Right lobe of liver (tissue), 6 donors: Measurements from ENCODE around the gene CDC42EP3. TPM values are rescaled to one million over a fixed set of nuclear protein-coding genes. Genes with fewer than 3 reads are reported as not detected.

Experiments
- ATAC-seq, 4 donors: fragments of 200-7000 bp; cut with Tn5 transposase; one replicate each; pipeline ENCODE4 v1.9.1; 2020; ENCODE audit warnings: mild to moderate bottlenecking in 4 of 4, moderate library complexity in 4 of 4
- DNase-seq, 3 donors: peaks; one replicate each; pipeline ENCODE4 v3.0.0-alpha.2; 2020
- H3K27ac ChIP-seq, 3 donors: fragments of 200-600 bp; one replicate each; pipeline ENCODE4 v1.8.0; 2022
- H3K27me3 ChIP-seq, 2 donors: fragments of 200-600 bp; one replicate each; pipeline ENCODE4 v1.8.0; 2022
- H3K36me3 ChIP-seq, 4 donors: fragments of 200-600 bp; sonication (generic) in 1 of 4; one replicate each; pipeline versions ENCODE4 v1.5.1 to v1.8.0; 2017 to 2022; ENCODE audit warnings: control low read depth in 1 of 4
- H3K4me1 ChIP-seq, 4 donors: fragments of 200-600 bp; sonication (generic) in 1 of 4; one replicate each; pipeline versions ENCODE4 v1.5.1 to v1.8.0; 2017 to 2022; ENCODE audit warnings: control low read depth in 1 of 4
- H3K4me3 ChIP-seq, 3 donors: fragments of 200-600 bp; one replicate each; pipeline ENCODE4 v1.8.0; 2022
- H3K9me3 ChIP-seq, 4 donors: fragments of 200-600 bp; sonication (generic) in 1 of 4; one replicate each; pipeline versions ENCODE4 v1.5.1 to v1.8.0; 2017 to 2022; ENCODE audit warnings: control low read depth in 1 of 4
- POLR2A ChIP-seq: fragments of 450-650 bp; IDR thresholded peaks from one replicate; pipeline ENCODE4 v1.6.1; 2017; ENCODE audit warnings: antibody characterized with exemption, mild to moderate bottlenecking
- WGBS: methylation state at CpG from one replicate; pipeline ENCODE4 v1.1.6; 2018; ENCODE audit warnings: low coverage, low lambda C conversion rate; ENCODE audit not compliant: insufficient coverage; ENCODE audit errors: missing lambda C conversion rate; 5-methylcytosine and 5-hydroxymethylcytosine counted together
- intact Hi-C, 2 donors: fragments of 100-400 bp; cut with DNase I; formaldehyde crosslinking; loops; one replicate each; pipeline versions ENCODE4 v1.11.2 to v1.14.1; 2022
- total RNA-seq, 6 experiments: library from RNA; depleted of rRNA in 2 of 6; stranded (reverse); fragments of >200 nt in 2 of 6; fragmentation: NEBNext Ultra II Directional in 3 of 6; extraction: Animal tissue kit (Norgen Biotek cat#: 25700) in 3 of 6; gene quantifications; one replicate each; pipeline versions ENCODE4 v1.1.0 to v1.2.4, GENCODE V29; 2016 to 2023
- TF ChIP-seq, protein P1 (sequence below), 4 donors: fragments of 200-600 bp in 3 of 4; fragments of 450-650 bp in 1 of 4; IDR thresholded peaks; one replicate each; pipeline versions ENCODE4 v1.5.1 to v1.8.0; 2016 to 2022; ENCODE audit warnings: antibody characterized with exemption in 4 of 4, mild to moderate bottlenecking in 2 of 4
- donor health status: DM: no; HTN: yes; CAD: no.
- donor health status: DM: no; HTN: no; CAD: no.
- donor health status: DM: no; HTN: no; CAD: no.
- donor health status: DM: no; HTN: yes; CAD: no.
- donor health status: DM: no; HTN: yes; CAD: no.

CDC42EP3 gene
- total RNA-seq, 6 experiments from 2014 or later = 3.4 to 8.4 (median 6.0) TPM

- intact Hi-C loops = no loop called here
- no peak for ATAC-seq
- no peak overlapping the region for H3K4me3 ChIP-seq
- TF ChIP-seq, protein P1, sequence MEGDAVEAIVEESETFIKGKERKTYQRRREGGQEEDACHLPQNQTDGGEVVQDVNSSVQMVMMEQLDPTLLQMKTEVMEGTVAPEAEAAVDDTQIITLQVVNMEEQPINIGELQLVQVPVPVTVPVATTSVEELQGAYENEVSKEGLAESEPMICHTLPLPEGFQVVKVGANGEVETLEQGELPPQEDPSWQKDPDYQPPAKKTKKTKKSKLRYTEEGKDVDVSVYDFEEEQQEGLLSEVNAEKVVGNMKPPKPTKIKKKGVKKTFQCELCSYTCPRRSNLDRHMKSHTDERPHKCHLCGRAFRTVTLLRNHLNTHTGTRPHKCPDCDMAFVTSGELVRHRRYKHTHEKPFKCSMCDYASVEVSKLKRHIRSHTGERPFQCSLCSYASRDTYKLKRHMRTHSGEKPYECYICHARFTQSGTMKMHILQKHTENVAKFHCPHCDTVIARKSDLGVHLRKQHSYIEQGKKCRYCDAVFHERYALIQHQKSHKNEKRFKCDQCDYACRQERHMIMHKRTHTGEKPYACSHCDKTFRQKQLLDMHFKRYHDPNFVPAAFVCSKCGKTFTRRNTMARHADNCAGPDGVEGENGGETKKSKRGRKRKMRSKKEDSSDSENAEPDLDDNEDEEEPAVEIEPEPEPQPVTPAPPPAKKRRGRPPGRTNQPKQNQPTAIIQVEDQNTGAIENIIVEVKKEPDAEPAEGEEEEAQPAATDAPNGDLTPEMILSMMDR (IDR thresholded peaks at IDR 0.05) = no peak
- no peak for TF ChIP-seq POLR2A
- no peaks in the 10 kb centered on the region for H3K27me3 ChIP-seq
- H3K27ac ChIP-seq = no peak overlapping the region
- 82% methylated on average over 1 of the region's 1 CpG for WGBS
- no peaks in the 10 kb centered on the region for H3K9me3 ChIP-seq
- no peaks in the 10 kb centered on the region for H3K4me1 ChIP-seq
- DNase-seq = no peak
- no peaks in the 10 kb centered on the region for H3K36me3 ChIP-seq
These were observed 36.0 kb upstream of the CDC42EP3 start for GRCh38 chr2:37707393-37707792.

DNA sequence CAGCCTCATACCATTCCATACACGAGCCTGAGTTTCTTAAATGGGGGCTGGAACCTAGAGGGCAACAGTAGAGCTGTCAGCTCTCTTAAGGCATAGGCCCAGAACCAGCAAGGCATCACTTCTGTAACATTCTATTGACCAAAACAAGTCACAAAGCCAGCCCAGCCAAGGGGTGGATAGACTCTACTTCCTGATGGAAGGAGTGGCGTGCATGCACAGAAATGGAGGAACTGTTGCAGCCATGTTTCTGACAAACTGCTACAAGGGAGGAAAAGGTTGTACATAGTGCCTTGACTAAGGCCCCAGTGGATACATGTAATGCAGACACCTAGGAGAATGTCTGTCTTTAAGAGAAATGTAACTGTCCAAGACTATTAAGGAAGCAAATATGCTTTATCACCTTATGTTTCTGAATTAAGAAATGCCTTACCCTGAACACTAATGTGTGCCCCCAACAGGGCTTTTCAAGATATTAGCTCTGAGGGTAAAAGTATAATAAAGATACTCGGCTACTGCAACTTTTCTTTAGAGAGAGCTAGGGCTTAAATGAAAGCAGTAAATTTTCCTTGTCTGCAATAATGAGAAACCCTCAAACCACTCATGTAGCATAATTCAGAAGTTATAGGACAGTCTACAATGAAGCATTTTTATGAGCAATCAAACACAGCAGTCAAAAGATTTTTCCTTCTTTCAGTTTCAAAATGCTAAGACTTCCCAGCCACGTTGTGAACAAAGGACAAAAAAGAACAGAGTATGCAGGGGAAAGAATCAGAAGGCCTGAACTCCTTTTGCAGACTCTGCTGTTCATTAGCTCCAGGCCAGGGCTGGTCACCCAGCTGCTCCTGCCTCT lies 35.1 kb upstream of the CDC42EP3 start:
- H3K27ac ChIP-seq = no peak overlapping the region
- no peak overlapping the region for H3K4me3 ChIP-seq
- no peaks in the 10 kb centered on the region for H3K36me3 ChIP-seq
- no peaks in the 10 kb centered on the region for H3K9me3 ChIP-seq
- no peaks in the 10 kb centered on the region for H3K27me3 ChIP-seq
- ATAC-seq (no peak), DNase-seq (no peak)
- TF ChIP-seq, protein P1 (IDR thresholded peaks at IDR 0.05) = no peak
- no peak for TF ChIP-seq POLR2A
- intact Hi-C loops = no loop called here
- WGBS = 43% methylated on average over 2 of the region's 4 CpGs
- H3K4me1 ChIP-seq = no peaks in the 10 kb centered on the region

- TF ChIP-seq, protein P1 (IDR thresholded peaks at IDR 0.05) = no peak
- TF ChIP-seq POLR2A = no peak
- Histone ChIP-seq H3K4me1 (no peaks in the 10 kb centered on the region), H3K27me3 (no peaks in the 10 kb centered on the region), H3K27ac (no peak overlapping the region), H3K36me3 (no peaks in the 10 kb centered on the region), H3K4me3 (no peak overlapping the region), H3K9me3 (no peaks in the 10 kb centered on the region)
- WGBS = 82% methylated on average over 2 of the region's 2 CpGs
- ATAC-seq (no peak), DNase-seq (no peak)
- intact Hi-C loops = no loop called here
These were observed 33.7 kb upstream of the CDC42EP3 start for GRCh38 chr2:37705191-37705590.

- intact Hi-C loops = no loop called here
- no peak for ATAC-seq
- Histone ChIP-seq H3K4me1 (no peaks in the 10 kb centered on the region), H3K9me3 (no peaks in the 10 kb centered on the region), H3K4me3 (no peak overlapping the region), H3K27ac (no peak overlapping the region), H3K36me3 (no peaks in the 10 kb centered on the region), H3K27me3 (no peaks in the 10 kb centered on the region)
- 72% methylated on average over 2 of the region's 2 CpGs for WGBS
- no peak for TF ChIP-seq POLR2A
- TF ChIP-seq, protein P1 (IDR thresholded peaks at IDR 0.05) = no peak
- no peak for DNase-seq
These were observed 27.6 kb upstream of the CDC42EP3 start for GRCh38 chr2:37698931-37699481.
